NCI-H345 treated with DMSO at 0.1 percent for 48 hours (cell line): Measurements from ENCODE around the gene PDE4A.
A peak's percentile ranks its signal among the peaks of the same experiment; 100 is the strongest.
"Not testable (repeated sequence)": the region's sequence is repeated elsewhere in the genome, so short reads cannot be mapped to it uniquely, and the experiment has no call there.

Experiments used
- DNase-seq: peaks from one replicate; lab custom pipeline; 2025; ENCODE audit not compliant: unreplicated experiment; lab: John Stamatoyannopoulos, UW

Gene PDE4A

DNA sequence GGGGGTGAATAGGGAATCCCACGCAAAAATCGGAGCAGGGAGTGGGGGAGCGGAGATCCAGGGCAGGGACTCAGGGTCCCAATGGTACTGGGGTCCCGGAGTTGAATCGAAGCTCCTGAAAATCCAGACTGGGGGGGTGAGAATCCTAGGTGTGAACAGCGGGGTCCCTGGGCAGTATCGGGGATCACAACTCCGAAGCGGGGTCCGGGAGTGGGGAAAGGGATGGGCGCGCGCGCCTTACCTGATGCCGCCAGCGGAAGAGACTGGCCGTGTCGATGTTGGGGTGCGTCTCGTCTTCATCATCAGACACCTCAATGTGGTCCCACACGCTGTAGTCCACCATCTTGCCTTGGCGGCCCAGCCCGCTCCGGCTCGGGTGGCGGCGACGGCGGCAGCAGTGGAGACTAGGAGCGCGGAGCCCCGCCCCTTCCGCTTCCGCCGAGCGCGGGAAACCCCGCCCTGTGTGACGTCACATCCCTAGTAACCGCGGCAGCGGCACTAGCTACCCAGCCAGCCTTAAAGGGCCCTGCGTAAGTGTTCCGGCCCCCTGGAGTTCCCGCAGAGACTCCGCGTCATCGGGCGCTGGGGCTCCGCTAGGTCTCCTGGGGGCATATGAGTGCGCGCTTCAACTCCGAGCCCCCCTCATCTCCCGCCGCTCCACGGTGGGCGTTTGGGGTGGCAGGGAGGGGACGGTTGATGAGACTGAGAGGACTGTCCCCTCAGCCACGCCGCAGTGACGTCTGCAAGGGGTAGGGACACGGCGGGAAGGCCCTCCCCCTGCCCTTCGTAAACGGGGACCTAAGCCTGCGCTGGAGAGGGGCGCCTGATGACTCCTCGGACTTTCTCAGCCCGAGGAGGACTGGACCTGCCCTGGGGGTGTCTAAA, 17.0 kb upstream of the PDE4A start, which contains the start of gene CDC37:
CDC37 (minus strand) TSS at position 406 of the 885 bp plus-strand sequence; CDS start at position 343, 63 bp downstream.
- DNase-seq = peak; percentile 93

DNA sequence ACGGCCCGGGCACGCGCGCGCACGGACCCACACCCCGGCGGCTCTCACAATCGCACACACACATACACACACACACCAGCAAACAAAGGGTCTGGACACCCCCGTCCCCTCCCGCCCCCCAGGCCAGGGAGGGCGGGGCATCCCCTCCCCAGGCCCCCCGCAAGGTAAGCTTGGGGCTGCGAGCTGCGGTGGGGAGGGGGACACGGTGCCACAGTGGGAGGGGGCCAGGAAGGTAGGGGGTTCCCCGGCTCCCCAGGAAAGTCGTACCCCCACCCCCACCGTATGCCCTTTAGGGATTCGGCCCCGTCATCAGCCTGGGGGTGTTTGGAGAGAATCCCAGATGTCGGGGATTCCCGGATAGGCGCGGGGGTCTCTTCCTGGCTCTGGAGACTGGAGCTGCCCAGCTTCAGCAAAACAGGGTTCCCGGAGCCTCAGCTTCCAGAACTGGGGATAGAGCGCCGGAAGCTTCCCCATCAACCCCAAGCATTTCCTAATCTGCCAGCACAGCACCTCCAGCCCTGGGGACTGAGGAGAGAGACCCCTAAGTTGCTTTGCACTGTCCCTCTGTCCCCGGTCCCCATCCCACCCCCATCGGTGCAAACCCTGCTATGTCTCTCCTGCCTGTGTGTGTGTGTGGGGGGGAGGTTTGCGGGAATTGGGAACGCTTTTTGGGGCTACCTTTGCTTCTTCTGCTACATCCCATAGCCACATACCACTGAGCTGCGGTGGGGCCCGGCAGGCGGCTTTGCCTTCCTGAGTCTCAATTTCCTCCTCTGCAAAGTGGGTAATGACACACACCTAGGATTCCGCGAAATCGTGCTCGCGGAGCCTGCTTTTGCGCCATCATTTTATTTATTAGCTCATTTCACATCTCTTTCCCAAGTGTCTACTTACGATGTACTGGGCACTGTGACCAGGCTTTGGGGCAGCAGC, 15.2 kb upstream of the PDE4A start:
- no peak for DNase-seq

DNA sequence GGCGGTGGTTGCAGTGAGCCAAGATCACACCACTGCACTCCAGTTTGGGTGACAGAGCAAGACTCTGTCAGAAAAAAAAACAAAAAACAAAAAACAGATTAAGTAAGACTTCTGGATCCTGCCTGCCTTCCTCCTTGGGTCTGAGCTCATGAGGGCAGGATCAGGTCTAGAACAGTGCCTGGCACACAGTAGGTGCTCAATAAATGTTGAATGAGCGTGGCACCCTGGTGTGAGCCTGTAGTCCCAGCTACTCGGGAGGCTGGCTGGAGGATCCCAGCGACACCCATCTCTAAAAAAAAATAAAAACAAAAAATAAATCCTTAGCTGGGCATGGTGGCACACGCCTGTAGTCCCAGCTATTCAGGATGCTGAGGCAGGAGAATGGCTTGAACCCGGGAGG, 14.1 kb upstream of the PDE4A start:
- no peak for DNase-seq

DNA sequence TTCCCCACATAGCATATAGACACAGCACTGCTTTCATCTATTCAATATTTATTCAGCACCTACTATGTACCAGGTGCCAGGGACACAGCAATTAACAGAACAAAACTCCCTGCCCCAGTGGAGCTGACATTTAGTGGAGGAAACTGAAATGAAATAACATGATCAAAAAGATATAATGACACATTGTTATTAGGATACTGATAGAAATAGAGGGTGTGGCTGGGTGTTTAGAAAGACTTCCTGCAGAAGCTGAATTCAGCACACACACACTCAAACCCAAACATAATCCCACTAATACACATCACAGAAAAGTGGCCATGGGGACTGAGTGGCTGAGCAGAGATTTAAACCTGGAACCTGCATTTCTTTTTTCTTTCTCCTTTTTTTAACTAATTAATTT, 13.2 kb upstream of the PDE4A start:
- no peak for DNase-seq

DNA sequence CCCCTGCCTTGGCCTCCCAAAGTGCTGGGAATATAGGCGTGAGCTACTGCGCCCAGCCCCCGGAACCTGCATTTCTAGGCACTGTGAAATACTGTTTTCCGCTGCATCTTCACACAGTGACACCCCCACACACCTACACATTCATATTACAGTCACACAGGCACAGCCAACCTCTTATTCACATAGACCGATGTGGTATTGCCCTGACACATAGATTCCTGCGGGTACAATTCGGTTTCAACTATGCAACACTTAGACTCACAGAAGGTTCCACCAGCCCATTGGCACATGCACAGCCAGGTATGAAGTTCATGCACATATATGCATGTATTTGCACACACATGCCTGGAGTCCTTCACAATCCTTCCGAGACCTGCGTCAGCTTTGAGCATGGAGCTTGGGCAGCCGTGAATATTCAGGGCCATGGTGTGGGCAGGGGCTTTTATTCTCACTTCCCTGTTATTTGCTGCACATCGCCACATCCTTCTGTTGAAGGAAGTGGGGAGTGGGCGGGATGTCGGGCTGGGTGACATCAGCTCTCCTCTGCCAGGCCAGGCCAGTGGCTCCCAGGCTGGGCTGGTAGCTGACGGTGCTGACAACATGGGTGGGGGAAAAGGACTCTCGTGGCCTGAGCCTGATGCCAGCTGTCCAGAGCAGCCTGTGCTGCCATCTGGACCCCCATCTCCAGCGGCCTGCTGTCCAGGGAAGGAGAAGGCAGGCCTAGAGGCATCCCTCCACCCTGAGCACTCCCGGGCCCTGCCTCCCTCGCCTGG, 11.6 kb upstream of the PDE4A start:
- DNase-seq = no peak

DNA sequence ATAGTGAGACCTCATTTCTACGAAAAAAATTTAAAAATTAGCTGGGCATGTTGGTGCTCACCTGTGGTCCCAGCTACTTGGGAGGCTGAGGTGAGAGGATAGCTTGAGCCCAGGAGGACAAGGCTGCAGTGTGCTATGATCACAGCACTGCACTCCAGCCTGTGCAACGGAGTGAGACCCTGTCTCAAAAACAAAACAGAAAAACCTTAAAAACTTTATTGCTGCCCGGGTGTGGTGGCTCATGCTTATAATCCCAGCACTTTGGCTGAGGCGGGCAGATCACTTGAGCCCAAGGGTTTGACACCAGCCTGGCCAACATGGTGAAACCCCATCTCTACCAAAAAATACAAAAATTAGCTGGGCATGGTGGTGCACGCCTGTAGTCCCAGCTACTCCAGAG, 9.1 kb upstream of the PDE4A start:
- not testable (repeated sequence) for DNase-seq

DNA sequence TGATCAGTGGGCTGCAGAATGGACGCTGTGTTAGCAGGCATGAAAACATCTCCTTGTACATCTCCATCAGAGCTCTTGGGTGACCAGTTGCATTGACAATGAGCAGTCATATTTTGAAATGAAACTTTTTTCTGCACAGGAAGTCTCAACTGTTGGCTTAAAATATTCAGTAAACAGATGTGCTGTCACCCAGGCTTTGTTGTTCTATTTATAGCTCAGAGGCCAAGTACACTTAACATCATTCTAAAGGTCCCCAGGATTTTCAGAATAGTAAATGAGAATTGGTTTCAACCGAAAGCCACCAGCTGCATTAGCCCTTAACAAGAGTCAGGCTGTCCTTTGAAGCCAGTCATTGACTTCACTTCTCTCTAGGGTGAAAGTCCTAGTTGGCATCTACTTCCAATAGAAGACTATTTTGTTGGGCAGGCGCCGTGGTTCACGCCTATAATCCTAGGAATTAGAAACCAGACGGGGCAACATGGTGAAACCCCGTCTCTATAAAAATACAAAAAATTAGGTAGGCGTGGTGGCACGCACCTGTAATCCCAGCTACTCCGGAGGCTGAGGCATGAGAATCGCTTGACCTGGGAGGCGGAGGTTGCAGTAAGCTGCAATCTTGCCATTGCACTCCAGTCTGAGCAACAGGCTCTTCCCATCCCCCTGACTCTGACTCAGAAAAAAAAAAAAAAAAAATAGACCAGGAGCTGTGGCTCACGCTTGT, 7.9 kb upstream of the PDE4A start:
- DNase-seq = no peak

DNA sequence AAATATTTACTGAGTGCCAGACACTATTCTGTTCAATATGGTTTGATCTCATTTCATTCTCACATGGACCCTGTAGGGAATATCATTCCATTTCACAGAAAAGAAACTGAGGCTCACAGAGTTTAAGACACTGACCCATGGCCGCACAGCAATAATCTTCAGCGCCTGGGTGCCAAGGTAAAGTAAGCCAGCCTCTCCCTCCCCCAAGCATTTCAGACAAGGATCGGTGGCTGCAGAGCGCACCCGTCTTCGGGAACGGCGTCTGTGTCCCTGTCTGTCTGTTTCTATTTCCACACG, 4.3 kb upstream of the PDE4A start:
- DNase-seq = no peak

DNA sequence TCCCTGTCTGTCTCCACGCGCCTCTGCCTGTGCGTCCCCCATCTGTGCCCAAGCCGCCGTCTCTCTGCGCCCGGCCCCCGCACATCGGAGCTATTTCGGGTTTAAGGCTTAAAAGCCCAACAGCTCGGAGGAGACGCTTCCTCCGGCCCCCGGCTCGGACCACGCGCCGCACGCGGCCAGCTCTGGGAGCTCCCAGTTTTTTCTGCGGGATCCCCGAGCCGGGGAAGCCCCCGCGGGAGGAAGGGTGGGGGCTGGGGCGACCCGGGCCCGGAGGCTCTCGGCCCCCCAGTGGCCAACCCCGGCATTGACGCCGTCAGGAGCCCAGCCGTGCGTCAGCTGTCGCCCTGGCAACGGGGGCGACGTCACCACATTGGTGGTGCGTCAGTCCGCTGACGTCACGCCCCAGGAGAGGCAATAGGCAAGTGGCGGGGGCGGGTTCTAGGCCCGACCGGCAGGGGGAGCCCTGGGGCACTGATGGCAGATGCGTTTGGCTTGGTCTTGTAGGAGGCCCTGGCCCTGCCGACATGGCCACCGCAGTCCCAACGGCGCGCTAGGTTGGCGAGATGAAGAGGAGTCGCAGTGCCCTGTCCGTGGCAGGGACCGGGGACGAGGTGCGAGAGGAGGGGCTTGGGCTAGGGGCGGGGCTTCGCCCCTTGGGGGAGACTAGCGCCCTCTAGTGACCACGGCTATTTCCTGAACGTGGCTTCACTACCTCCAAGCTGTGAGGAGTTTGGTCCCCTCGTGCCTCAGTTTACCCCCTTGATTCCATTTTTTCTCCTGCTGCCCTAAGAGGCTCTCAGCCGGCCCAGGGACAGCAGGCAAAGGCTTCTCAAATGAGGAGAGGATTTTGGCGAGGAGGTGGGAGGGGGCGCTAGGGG, 3.7 kb upstream of the PDE4A start:
- DNase-seq = peak; percentile 64

DNA sequence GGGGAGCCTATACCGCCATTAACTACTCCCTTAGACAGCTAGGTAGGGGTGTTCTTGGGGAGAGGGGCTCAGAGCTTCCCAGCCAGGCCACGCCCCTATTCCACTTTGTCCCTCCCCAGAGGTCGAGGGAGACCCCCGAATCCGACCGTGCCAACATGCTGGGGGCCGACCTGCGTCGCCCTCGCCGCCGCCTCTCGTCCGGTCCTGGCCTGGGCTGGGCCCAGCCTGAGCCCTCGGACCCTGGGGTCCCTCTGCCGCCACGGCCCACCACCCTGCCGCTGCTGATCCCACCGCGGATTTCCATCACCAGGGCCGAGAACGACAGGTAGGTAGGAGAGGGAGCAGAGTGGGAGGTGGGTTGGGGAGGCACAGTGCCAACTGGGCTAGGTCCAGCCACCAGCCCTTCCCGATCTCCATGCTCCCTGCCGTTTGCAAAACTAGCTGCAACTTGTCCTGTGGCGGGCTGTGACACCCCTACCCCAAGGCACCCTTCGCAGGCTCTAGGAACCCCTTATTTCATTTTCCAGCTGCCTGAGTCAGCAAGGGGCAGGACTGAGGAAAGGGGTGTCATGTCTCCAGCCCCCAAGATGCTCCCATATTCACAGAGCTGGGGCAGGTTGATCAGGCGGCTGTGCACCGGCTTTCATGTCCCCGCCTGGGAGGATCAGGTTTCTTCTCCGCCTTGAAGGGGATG, 2.6 kb upstream of the PDE4A start:
- DNase-seq = peak; percentile 3

DNA sequence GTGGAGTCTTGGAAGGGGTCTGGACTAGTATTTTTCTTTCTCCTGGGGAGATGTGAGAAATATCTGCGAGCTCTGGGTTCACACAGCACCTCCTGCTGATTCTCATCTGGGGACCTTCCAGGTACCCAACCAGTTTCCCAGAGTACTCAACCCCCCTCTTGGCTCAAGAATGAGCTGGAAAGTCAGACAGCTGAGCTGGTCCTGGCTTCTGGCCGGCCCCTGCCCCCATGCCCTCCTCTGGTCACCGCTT, 2.2 kb upstream of the PDE4A start:
- DNase-seq = no peak

DNA sequence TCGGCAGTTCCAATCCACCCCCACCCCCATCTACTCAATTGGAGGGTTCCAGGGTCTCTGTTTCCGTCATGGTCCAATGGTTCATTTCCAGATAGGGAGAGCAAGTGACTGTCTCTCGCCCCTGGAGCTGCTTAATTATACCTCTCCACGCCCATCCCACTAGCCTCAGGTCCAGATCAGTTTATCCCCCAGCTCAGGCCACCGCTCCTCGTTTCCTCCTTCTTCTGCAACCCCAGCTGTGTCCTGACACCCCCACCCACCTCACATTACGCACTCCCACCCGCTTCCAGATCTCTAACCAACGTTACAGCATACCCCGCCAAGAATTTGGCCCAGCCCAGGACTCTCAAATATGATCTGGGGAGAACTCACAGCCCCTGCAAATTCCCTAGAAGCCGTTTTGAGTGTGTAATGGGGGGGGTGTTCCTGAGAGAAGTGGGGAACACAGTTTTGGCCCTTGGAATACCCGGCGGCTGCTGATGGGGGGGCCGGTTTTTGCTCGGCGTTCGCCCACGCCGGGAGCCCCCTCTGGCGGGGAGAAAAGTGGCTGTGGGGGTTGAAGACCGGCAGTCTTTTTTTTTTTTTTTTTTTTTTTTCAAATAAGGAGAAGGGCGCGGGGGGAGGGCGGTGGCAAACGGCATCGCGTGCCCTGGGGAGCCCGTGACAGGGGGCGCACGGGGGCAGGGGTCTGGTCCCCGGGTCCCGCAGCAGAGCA, 1.7 kb upstream of the PDE4A start:
- no peak for DNase-seq

DNA sequence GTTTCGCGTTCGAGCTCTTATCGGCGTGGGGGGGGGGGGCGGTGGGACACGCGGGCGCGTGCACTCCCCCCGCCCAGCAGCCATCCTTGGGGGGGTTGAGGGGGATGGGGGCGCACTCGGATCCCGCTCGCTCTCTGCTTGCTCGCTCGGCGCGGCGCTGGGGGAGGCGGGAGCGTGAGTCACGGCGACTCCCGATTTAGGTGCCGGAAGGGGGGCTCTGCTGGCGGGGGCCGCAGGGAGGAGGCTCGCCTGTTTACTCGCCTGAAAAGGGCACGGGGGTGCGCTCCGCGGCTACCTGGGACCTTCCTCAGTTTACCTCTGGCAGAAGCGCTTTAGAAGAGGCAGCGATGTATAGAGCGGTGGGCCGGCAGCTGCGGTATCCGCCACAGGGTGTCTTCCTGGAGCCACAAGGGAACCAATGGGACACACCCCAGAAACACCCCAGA, 1.1 kb upstream of the PDE4A start:
- DNase-seq = no peak

DNA sequence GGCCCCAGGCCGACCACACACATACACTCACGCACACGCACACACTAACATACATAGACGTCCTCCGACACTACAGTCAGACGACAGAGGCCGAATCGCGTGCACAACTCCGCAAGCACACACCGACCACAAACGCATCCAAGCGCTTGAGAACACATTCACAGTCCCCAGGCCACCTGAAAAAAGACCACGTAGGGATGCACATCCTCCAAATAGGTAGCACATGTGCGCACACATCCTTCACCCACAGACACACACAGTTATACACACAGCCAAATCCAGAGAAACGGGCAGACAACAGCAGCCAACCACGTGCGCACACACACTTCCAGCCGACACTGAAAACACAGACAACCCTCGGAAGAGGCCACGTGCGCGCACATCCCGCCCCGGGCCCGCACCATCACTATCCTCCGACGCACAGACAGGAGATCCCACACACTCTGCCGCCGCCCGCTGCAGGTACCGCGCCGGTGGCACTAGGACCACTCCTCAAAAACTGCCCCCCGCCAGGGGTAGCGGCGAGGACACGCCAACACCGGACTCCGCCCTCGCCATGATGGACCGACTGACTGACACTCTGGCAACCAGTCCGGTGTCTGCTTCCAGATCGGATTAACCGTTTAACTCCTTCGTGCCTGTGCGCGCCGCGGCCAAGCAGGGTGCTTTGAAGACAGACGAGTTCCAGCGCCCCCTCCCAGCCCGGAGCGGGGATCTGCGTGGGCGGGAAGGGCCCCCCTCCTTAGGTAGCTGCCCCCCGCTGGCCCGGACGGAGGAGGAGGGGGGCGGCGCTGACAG, 493 bp upstream of the PDE4A start:
- no peak for DNase-seq

DNA sequence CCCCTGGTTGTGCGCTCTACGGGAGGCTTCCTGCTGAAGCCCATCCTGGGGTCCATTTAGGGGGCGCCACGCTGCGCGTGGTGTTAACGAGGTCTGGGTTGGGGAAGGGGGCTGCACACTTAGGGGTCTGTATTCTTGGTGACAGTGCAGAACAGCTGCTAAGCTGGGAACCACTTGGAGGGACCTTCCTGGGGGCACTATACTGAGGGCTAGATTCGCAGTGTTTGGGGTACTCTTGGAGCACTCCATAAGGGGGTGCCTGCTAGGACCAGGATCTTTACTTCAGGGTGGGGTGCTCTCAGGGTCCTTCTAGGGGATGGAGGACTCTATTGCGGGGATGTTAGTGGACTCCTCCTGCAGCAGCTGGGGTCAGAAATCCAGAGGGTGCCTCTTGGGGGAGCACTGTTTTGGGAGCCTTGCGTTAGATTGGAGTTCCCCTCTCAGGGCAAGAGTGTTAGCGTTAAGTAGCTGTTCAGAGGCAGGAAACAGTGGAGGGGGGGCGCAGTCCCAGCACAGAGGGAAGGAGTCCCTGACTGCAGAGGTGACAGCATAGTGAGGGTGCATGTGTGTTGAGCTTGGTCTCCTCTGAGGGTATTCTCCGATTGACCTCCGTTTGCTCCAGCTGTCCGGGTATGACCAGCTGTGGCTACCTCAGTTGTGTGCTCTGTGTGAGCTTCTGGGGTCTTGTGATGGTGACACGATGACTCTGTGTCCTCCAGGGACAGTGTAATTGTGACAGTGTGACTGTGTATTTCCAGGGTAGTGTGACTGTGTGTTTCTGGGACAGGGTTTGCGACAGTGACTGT, 1.1 kb downstream of the PDE4A start:
- no peak for DNase-seq

DNA sequence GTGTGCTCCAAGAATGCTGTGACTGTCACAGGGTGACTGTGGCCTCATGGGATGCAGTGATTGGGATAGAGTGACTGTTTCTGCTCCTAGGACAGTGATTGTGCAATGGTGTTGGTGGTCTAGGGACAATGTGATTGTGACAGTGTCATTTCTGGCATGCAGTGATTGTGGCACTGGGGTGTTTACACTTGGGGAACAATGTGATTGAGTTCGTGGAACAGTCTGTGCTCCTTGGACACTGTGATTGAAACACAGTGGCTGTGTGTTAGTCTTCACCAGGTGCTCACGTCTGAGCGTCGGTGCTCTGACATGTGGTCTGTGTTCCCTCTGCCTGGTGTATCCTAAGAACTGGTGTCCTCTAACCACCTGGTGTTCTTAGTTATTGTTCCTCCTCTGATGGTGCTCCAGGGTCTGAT, 1.7 kb downstream of the PDE4A start:
- no peak for DNase-seq

DNA sequence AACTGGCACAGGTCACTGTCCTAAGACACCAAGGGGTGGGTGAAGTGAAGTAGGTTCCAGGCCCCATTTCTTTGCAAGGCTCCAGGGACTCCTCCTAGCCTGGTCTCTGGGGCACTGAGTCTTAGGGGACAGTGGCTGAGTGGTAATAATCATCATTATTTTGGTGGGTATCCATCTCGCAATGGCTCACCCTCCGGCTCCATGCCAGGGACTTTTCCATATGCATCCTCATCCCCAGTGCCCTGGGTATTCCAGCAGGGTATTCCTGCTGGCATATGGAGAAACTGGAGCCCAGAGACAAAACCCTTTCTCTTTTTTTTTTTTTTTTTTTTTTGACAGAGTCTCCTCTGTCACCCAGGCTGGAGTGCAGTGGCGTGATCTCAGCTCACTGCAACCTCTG, 2.5 kb downstream of the PDE4A start:
- DNase-seq = no peak
